ENCODE measurements around the gene LSR.

DNA sequence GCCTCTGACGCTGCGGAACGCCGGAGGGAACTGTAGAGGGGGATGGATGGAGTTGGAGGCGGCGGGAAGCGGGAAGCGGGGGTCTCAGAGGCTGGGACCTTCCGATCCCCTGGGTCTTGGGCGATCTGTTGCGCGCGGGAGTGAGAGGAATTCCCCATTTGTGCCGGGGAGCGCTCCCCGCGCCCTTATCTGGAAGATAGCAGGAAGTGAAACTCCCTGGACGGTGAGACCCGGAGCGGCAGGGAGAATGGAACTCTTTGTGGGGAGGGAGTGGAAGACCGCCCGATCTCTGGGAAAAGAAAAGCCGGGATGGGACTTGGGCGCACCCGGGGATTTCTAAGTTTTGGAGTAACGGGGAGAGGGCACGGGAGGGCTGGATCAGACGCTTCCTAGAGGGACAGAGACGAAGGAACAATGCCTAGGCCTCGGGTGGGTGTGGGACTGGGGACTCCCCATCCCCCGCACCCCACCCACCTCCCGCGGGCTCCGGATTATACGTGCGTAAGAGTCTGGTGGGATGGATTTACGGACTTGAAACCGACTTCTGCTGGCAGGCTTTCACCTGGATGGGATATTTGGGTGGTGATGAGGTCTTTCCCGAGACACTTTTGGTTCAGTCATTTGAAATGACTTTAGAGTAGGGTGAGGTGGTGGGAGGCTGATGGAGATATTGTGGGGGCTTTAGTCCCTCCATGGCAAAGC is 495 bp downstream of the LSR start:
- TF ChIP-seq, protein P1, sequence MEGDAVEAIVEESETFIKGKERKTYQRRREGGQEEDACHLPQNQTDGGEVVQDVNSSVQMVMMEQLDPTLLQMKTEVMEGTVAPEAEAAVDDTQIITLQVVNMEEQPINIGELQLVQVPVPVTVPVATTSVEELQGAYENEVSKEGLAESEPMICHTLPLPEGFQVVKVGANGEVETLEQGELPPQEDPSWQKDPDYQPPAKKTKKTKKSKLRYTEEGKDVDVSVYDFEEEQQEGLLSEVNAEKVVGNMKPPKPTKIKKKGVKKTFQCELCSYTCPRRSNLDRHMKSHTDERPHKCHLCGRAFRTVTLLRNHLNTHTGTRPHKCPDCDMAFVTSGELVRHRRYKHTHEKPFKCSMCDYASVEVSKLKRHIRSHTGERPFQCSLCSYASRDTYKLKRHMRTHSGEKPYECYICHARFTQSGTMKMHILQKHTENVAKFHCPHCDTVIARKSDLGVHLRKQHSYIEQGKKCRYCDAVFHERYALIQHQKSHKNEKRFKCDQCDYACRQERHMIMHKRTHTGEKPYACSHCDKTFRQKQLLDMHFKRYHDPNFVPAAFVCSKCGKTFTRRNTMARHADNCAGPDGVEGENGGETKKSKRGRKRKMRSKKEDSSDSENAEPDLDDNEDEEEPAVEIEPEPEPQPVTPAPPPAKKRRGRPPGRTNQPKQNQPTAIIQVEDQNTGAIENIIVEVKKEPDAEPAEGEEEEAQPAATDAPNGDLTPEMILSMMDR (IDR thresholded peaks at IDR 0.05): no peak
- TF ChIP-seq POLR2A (IDR thresholded peaks at IDR 0.05): no peak
